H1 (cell line): Measurements from ENCODE around the gene PRMT5. TPM values are rescaled to one million over a fixed set of nuclear protein-coding genes. Genes with fewer than 3 reads are reported as not detected.
A peak's percentile ranks its signal among the peaks of the same experiment; 100 is the strongest.

ENCODE experiments used
- CTCF ChIA-PET: fragments of 300-600 bp; sonication (Branson Sonifier 250); formaldehyde crosslinking; loops from one replicate; lab custom pipeline; 2021; ENCODE audit not compliant: partially characterized antibody; lab: Charles Lee
- POLR2A ChIA-PET: fragments of 300-600 bp; sonication (Branson Sonifier 250); formaldehyde crosslinking; loops from one replicate; lab custom pipeline; 2021; ENCODE audit warnings: inconsistent platforms; ENCODE audit not compliant: partially characterized antibody; lab: Charles Lee
- DNase-seq, 2 experiments: peaks; one replicate each; pipeline versions ENCODE4 v3.0.0 to v3.0.0-alpha.2; 2010 to 2022; ENCODE audit warnings: low spot score in 2 of 2, low read depth in 1 of 2, mixed read lengths in 1 of 2
- FAIRE-seq: peaks from 2 replicates; lab custom pipeline; 2011; peaks lifted over from hg19 to GRCh38; lab: Jason Lieb, UNC
- H2AFZ ChIP-seq: 2 replicates; pipeline ENCODE4 v1.8.1; 2012; ENCODE audit warnings: low read length, inconsistent platforms
- H2AK5ac ChIP-seq: 2 replicates; pipeline ENCODE4 v1.6.1; 2013; ENCODE audit warnings: low read depth, low read length
- H2BK120ac ChIP-seq: replicated peaks from 2 replicates; pipeline ENCODE3; 2013; ENCODE audit warnings: low read depth, low read length, inconsistent platforms
- H2BK12ac ChIP-seq: 2 replicates; pipeline ENCODE4 v1.6.1; 2013; ENCODE audit warnings: low read depth, low read length
- H2BK15ac ChIP-seq: 2 replicates; pipeline ENCODE4 v1.6.1; 2013; ENCODE audit warnings: low read length
- H2BK20ac ChIP-seq: 2 replicates; pipeline ENCODE4 v1.6.1; 2013; ENCODE audit warnings: low read length
- H2BK5ac ChIP-seq: 2 replicates; pipeline ENCODE4 v1.6.1; 2013; ENCODE audit warnings: low read depth, low read length
- H3K14ac ChIP-seq: 2 replicates; pipeline ENCODE4 v1.6.1; 2013; ENCODE audit warnings: inconsistent platforms; ENCODE audit not compliant: insufficient read length
- H3K18ac ChIP-seq: 2 replicates; pipeline ENCODE4 v1.6.1; 2013; ENCODE audit warnings: low read length; ENCODE audit errors: extremely low read depth
- H3K23ac ChIP-seq: 2 replicates; pipeline ENCODE4 v1.6.1; 2013; ENCODE audit warnings: inconsistent platforms; ENCODE audit not compliant: insufficient read length
- H3K23me2 ChIP-seq: 2 replicates; pipeline ENCODE4 v1.6.1; 2013; ENCODE audit warnings: low read depth, low read length
- H3K27ac ChIP-seq: 2 replicates; pipeline ENCODE4 v1.6.1; 2011; ENCODE audit warnings: low read depth, low read length, inconsistent platforms
- H3K27me3 ChIP-seq, 4 experiments: replicated peaks in 1 of 4; 1 replicate in 1 of 4; 2 replicates in 3 of 4; pipeline versions ENCODE4 v1.6.1 to v1.8.1; 2011 to 2013; ENCODE audit warnings: low read length in 3 of 4, mild to moderate bottlenecking in 3 of 4, inconsistent platforms in 2 of 4, mixed read lengths in 2 of 4, moderate library complexity in 1 of 4; ENCODE audit not compliant: control insufficient read depth in 3 of 4, insufficient read depth in 3 of 4; ENCODE audit errors: extremely low read depth in 1 of 4
- H3K36me3 ChIP-seq, 4 experiments: 2 replicates each; pipeline versions ENCODE4 v1.6.1 to v1.8.1; 2011 to 2013; ENCODE audit warnings: mild to moderate bottlenecking in 4 of 4, low read length in 3 of 4, moderate library complexity in 2 of 4, control low read depth in 1 of 4, inconsistent platforms in 1 of 4; ENCODE audit not compliant: insufficient read depth in 4 of 4, control insufficient read depth in 2 of 4
- H3K4ac ChIP-seq: replicated peaks from 2 replicates; pipeline ENCODE3; 2013; ENCODE audit warnings: low read length, low read depth, mixed read lengths, inconsistent platforms; ENCODE audit not compliant: insufficient read length
- H3K4me1 ChIP-seq, 4 experiments: replicated peaks in 1 of 4; 1 replicate in 1 of 4; 2 replicates in 3 of 4; pipeline versions ENCODE4 v1.6.1 to v1.8.1; 2011 to 2013; ENCODE audit warnings: low read length in 3 of 4, inconsistent platforms in 2 of 4, mixed read lengths in 1 of 4; ENCODE audit not compliant: insufficient read depth in 4 of 4, control insufficient read depth in 3 of 4
- H3K4me2 ChIP-seq, 2 experiments: 2 replicates each; pipeline versions ENCODE4 v1.6.1 to v1.8.1; 2011 to 2013; ENCODE audit warnings: low read depth in 2 of 2, low read length in 2 of 2, control low read depth in 1 of 2, inconsistent platforms in 1 of 2, mild to moderate bottlenecking in 1 of 2; ENCODE audit not compliant: insufficient read depth in 1 of 2
- H3K4me3 ChIP-seq, 4 experiments: fragments of 200-600, 300-600 bp in 1 of 4; sonication (generic), shearing (Covaris generic), sonication (Bioruptor Twin) in 1 of 4; 2 replicates each; pipeline versions ENCODE4 v1.5.1 to v1.8.1; 2011 to 2016; ENCODE audit warnings: low read length in 4 of 4, low read depth in 3 of 4, control low read depth in 2 of 4, inconsistent platforms in 2 of 4, mild to moderate bottlenecking in 2 of 4, mixed read lengths in 1 of 4, moderate library complexity in 1 of 4; ENCODE audit not compliant: insufficient read depth in 2 of 4; ENCODE audit errors: extremely low read depth in 1 of 4
- H3K56ac ChIP-seq: replicated peaks from 2 replicates; pipeline ENCODE3; 2013; ENCODE audit warnings: low read depth, mild to moderate bottlenecking, mixed read lengths, low read length, inconsistent platforms; ENCODE audit not compliant: insufficient read length
- H3K79me1 ChIP-seq: 2 replicates; pipeline ENCODE4 v1.6.1; 2013; ENCODE audit warnings: low read depth, low read length, control low read depth
- H3K79me2 ChIP-seq, 2 experiments: 2 replicates each; pipeline versions ENCODE4 v1.6.1 to v1.8.1; 2012 to 2013; ENCODE audit warnings: low read length in 2 of 2, mild to moderate bottlenecking in 2 of 2, inconsistent platforms in 1 of 2; ENCODE audit not compliant: insufficient read depth in 2 of 2, control insufficient read depth in 1 of 2
- H3K9ac ChIP-seq, 4 experiments: replicated peaks in 1 of 4; 1 replicate in 1 of 4; 2 replicates in 3 of 4; pipeline versions ENCODE4 v1.6.1 to v1.8.1; 2011 to 2013; ENCODE audit warnings: low read depth in 3 of 4, low read length in 3 of 4, control low read depth in 2 of 4, mild to moderate bottlenecking in 2 of 4, moderate library complexity in 2 of 4, inconsistent platforms in 1 of 4; ENCODE audit errors: extremely low read depth in 1 of 4
- H3K9me3 ChIP-seq, 2 experiments: 2 replicates each; pipeline versions ENCODE4 v1.6.1 to v1.8.1; 2012 to 2013; ENCODE audit warnings: mild to moderate bottlenecking in 2 of 2, moderate library complexity in 2 of 2, control low read depth in 1 of 2, inconsistent platforms in 1 of 2, low read depth in 1 of 2, low read length in 1 of 2, mixed read lengths in 1 of 2; ENCODE audit not compliant: insufficient read depth in 2 of 2
- H4K20me1 ChIP-seq, 2 experiments: replicated peaks in 1 of 2; 2 replicates each; pipeline versions ENCODE3 to v1.8.1; 2011 to 2013; ENCODE audit warnings: inconsistent platforms in 2 of 2, low read length in 2 of 2, mild to moderate bottlenecking in 1 of 2; ENCODE audit not compliant: insufficient read depth in 2 of 2, control insufficient read depth in 1 of 2
- H4K5ac ChIP-seq: 2 replicates; pipeline ENCODE4 v1.6.1; 2013; ENCODE audit warnings: low read length, low read depth, mixed read lengths, inconsistent platforms; ENCODE audit not compliant: insufficient read length
- H4K8ac ChIP-seq: 2 replicates; pipeline ENCODE4 v1.8.0; 2013; ENCODE audit warnings: mild to moderate bottlenecking, moderate library complexity, low read length, inconsistent platforms; ENCODE audit not compliant: insufficient read depth; ENCODE audit errors: extremely low read depth
- H4K91ac ChIP-seq: replicated peaks from 2 replicates; pipeline ENCODE3; 2013; ENCODE audit warnings: low read length, mixed read lengths, inconsistent platforms; ENCODE audit not compliant: insufficient read length
- RBBP5 ChIP-seq: IDR thresholded peaks from 2 replicates; pipeline ENCODE4 v1.7.1; 2012; ENCODE audit warnings: low read depth, mild to moderate bottlenecking, inconsistent platforms, low read length, moderate library complexity, borderline replicate concordance
- RNF2 ChIP-seq: fragments of 200-900, 300-1000 bp; sonication (generic); IDR thresholded peaks from 2 replicates; pipeline ENCODE4 v1.7.1; 2016; ENCODE audit warnings: borderline replicate concordance, low read depth, mild to moderate bottlenecking, antibody characterized with exemption, low read length; ENCODE audit not compliant: poor library complexity, severe bottlenecking; ENCODE audit errors: missing control alignments
- WGBS, 2 experiments: shearing (Covaris generic) in 1 of 2; methylation state at CpG; one replicate each; pipeline versions ENCODE4 v1.1.6 to v1.1.7; 2013 to 2015; ENCODE audit warnings: low lambda C conversion rate in 2 of 2, mixed read lengths in 2 of 2, inconsistent platforms in 1 of 2, low coverage in 1 of 2, missing lambda C conversion rate in 1 of 2; ENCODE audit not compliant: insufficient replicate concordance in 2 of 2, insufficient coverage in 1 of 2, insufficient read length in 1 of 2; ENCODE audit errors: extremely low coverage in 1 of 2, missing lambda C conversion rate in 1 of 2; 5-methylcytosine and 5-hydroxymethylcytosine counted together
- polyA plus RNA-seq, 7 experiments: library from polyadenylated mRNA; depleted of rRNA in 3 of 7; stranded (reverse) in 5 of 7; unstranded in 2 of 7; fragments of >200 nt in 5 of 7; fragments of 200-250 nt in 2 of 7; gene quantifications; 1 replicate in 5 of 7; 2 replicates in 1 of 7; 4 replicates in 1 of 7; pipeline versions ENCODE4 v1.2.1 to v1.2.3, GENCODE V29; 2011 to 2013; ENCODE audit warnings: missing spikeins in 2 of 7, mixed read lengths in 2 of 7
- total RNA-seq: library from RNA; stranded (reverse); fragmentation: NEBNext Ultra II Directional; extraction: Animal tissue kit (Norgen Biotek cat#: 25700); gene quantifications from 2 replicates; pipeline ENCODE4 v1.2.1, GENCODE V29; 2021
- TF ChIP-seq, protein P1 (sequence below): IDR thresholded peaks from 2 replicates; pipeline ENCODE4 v1.6.1; 2012; ENCODE audit warnings: inconsistent platforms

Gene PRMT5
- total and polyA plus RNA-seq, 2 of the 8 experiments (the other 6 are each of a cell fraction or from before 2014, with no cell fraction given): 171 to 402 TPM

DNA sequence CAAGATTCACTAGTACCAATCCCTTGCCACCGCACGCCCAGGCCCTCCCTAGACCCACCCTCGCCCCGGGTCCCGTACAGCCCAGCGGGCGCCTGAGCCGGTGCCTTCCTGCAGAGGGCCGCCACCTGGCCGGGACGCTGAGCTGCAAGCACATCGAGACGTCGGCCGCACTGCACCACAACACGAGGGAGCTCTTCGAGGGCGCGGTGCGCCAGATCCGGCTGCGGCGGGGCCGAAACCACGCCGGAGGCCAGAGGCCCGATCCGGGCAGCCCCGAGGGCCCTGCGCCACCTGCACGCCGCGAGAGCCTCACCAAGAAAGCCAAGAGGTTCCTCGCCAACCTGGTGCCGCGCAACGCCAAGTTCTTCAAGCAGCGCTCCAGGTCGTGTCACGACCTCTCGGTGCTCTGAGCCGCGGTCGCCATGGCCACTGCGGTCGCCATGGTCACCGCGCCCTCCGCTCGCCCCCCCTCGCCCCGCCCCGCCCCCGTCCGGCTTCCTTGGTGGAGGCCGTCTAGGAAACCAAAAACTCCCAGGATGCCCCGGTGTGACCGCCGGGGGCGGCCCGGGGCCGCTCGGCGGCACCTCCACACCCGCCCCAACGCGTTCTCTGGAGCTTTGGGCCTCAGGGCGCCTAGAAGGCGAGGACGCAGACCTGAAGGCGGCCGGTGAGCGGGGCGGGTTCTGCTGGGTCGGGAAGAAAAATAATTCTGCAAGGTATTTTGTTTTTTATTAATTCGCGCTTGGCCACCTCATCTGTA, 42.5 kb downstream of the PRMT5 start:
- peaks cover 3% of the 10 kb centered on the region; the same call in 1 of the 2 replicates for H3K79me1 ChIP-seq
- peak overlapping the region; percentile 39; the same call in 1 of the 2 replicates for H4K8ac ChIP-seq
- H3K4me1 ChIP-seq: peaks cover 7 to 21% (median 12%) of the 10 kb centered on the region in 4 experiments
- no peak overlapping the region for H3K14ac ChIP-seq
- ChIA-PET POLR2A (interaction anchor here (0.5 to 7.2 kb wide), 15 partner anchors 8 to 171 kb away, joined by 3 to 54 read pairs (median 3); partner anchors contain the start of genes LRP10, PRMT5 and RBM23), CTCF (interaction anchor here (1.0 to 56.0 kb wide), 5 partner anchors 13 to 182 kb away, joined by 4 to 1562 read pairs (median 121); partner anchors contain the start of genes LRP10, MMP14, MRPL52 and SLC7A7)
- H3K79me2 ChIP-seq: no peaks in the 10 kb centered on the region
- H3K56ac ChIP-seq: peak overlapping the region; percentile 71
- H2BK12ac ChIP-seq: no peak overlapping the region; the same call in 1 of the 2 replicates
- peak overlapping the region; percentile 28 for H4K5ac ChIP-seq
- H3K4me2 ChIP-seq: peak overlapping the region; percentile 86
- peak overlapping the region; percentile 81; the same call in 1 of the 2 replicates for H2BK5ac ChIP-seq
- H3K4me3 ChIP-seq: peak overlapping the region; percentile 57 to 83 (median 65)
- peak overlapping the region; percentile 16 for H4K91ac ChIP-seq
- no peaks in the 10 kb centered on the region for H4K20me1 ChIP-seq
- H3K23ac ChIP-seq: no peak overlapping the region
- H3K27ac ChIP-seq: peak overlapping the region; percentile 25
- H2AK5ac ChIP-seq: no peak overlapping the region
- DNase-seq (peak in 1 of 2 experiments; percentile 87), FAIRE-seq (no peak)
- H3K23me2 ChIP-seq: peaks cover 14% of the 10 kb centered on the region
- WGBS, 2 experiments: 5% methylated on average over 42 of the region's 77 CpGs; no CpG with 5 or more reads in 1 of the 2 experiments
- peak overlapping the region in 3 of 4 experiments; percentile 48 to 74 (median 59); a peak in 5 of 7 replicates for H3K9ac ChIP-seq
- no peak overlapping the region for H3K4ac ChIP-seq
- H3K9me3 ChIP-seq: no peaks in the 10 kb centered on the region
- peak overlapping the region; percentile 90; the same call in 1 of the 2 replicates for H2AFZ ChIP-seq
- no peaks in the 10 kb centered on the region for H3K36me3 ChIP-seq
- H3K18ac ChIP-seq: peak overlapping the region; percentile 93
- no peak overlapping the region; the same call in 1 of the 2 replicates for H2BK15ac ChIP-seq
- peak overlapping the region; percentile 21 for H2BK120ac ChIP-seq
- H3K27me3 ChIP-seq: peaks cover 0 to 17% (median 11%) of the 10 kb centered on the region in 4 experiments; a peak in 6 of 7 replicates
- H2BK20ac ChIP-seq: no peak overlapping the region
- TF ChIP-seq RBBP5: 0 out of 2 replicates have a peak, but pooled peaks have one; percentile 46
- TF ChIP-seq, protein P1, sequence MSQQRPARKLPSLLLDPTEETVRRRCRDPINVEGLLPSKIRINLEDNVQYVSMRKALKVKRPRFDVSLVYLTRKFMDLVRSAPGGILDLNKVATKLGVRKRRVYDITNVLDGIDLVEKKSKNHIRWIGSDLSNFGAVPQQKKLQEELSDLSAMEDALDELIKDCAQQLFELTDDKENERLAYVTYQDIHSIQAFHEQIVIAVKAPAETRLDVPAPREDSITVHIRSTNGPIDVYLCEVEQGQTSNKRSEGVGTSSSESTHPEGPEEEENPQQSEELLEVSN: peak; percentile 98
- peak; percentile 46 for TF ChIP-seq RNF2
